ENCODE results near the gene UBE2J1.

DNA sequence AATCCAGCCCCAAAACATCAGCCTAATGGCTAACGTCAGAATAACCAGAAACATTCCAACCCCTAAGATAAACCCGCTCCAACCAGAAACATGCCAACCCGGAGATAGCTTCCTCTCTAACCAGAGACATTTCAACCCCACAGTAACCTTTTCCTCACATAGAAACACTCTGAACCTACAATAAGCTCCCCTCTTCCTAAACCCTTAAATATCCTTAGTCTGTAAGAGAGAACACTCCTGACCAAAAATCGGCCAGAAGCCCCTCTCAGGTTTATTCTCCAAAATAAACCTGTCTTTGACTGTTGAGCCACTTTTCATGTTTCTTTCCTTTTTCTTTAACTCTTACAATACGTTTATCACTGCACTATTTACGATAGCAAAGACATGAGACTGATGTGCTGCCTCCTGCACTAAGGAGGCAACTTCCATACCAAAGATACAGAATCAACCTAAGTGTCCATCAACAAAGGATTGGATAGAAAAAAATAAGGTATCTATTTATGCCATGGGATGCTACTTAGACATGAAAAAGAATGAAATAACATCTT, 32.4 kb downstream of the UBE2J1 start:
- TF ChIP-seq, protein P1, sequence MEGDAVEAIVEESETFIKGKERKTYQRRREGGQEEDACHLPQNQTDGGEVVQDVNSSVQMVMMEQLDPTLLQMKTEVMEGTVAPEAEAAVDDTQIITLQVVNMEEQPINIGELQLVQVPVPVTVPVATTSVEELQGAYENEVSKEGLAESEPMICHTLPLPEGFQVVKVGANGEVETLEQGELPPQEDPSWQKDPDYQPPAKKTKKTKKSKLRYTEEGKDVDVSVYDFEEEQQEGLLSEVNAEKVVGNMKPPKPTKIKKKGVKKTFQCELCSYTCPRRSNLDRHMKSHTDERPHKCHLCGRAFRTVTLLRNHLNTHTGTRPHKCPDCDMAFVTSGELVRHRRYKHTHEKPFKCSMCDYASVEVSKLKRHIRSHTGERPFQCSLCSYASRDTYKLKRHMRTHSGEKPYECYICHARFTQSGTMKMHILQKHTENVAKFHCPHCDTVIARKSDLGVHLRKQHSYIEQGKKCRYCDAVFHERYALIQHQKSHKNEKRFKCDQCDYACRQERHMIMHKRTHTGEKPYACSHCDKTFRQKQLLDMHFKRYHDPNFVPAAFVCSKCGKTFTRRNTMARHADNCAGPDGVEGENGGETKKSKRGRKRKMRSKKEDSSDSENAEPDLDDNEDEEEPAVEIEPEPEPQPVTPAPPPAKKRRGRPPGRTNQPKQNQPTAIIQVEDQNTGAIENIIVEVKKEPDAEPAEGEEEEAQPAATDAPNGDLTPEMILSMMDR (IDR thresholded peaks at IDR 0.05), result no peak
- TF ChIP-seq FOXM1 (IDR thresholded peaks at IDR 0.05; ENCODE audit: low read depth) (no peak), TAF1 (IDR thresholded peaks at IDR 0.05; ENCODE audit: borderline replicate concordance, low read depth, low read length) (no peak), GATA2 (CRISPR knock-in tag; IDR thresholded peaks at IDR 0.05) (no peak), RCOR1 (IDR thresholded peaks at IDR 0.05; ENCODE audit: low read length) (no peak), POLR2AphosphoS5 (IDR thresholded peaks at IDR 0.05; ENCODE audit: low read depth, low read length) (no peak), JUND (IDR thresholded peaks at IDR 0.05) (no peak), GABPA (IDR thresholded peaks at IDR 0.05; ENCODE audit: low read depth) (no peak), USF1 (IDR thresholded peaks at IDR 0.05; ENCODE audit: borderline replicate concordance, low read depth) (no peak), NFIC (IDR thresholded peaks at IDR 0.05; ENCODE audit: borderline replicate concordance) (no peak), EP300 (IDR thresholded peaks at IDR 0.05; ENCODE audit: borderline replicate concordance in 1 of 2, low read depth in 1 of 2, low read length in 1 of 2) (no peak)
- TF ChIP-seq, protein P2, sequence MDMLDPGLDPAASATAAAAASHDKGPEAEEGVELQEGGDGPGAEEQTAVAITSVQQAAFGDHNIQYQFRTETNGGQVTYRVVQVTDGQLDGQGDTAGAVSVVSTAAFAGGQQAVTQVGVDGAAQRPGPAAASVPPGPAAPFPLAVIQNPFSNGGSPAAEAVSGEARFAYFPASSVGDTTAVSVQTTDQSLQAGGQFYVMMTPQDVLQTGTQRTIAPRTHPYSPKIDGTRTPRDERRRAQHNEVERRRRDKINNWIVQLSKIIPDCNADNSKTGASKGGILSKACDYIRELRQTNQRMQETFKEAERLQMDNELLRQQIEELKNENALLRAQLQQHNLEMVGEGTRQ (IDR thresholded peaks at IDR 0.05; ENCODE audit: borderline replicate concordance, low read depth, low read length), result no peak
